NCI-H226 (cell line): ENCODE measurements around the gene BPIFB4.

Experiments
- DNase-seq: peaks from one replicate; pipeline ENCODE4 v3.0.0-alpha.2; 2015

Gene BPIFB4

GRCh38 chr20:33062105-33062824 is 17.2 kb upstream of the BPIFB4 start:
- DNase-seq: no peak

- DNase-seq: no peak
These were observed 16.7 kb upstream of the BPIFB4 start for GRCh38 chr20:33062825-33063149.

- no peak for DNase-seq
These were observed 16.2 kb upstream of the BPIFB4 start for GRCh38 chr20:33063271-33063670.

- no peak for DNase-seq
These were observed 14.7 kb upstream of the BPIFB4 start for GRCh38 chr20:33064572-33065287.

- DNase-seq: no peak
These were observed 13.7 kb upstream of the BPIFB4 start for GRCh38 chr20:33065785-33066184.

GRCh38 chr20:33067806-33068205 is 11.6 kb upstream of the BPIFB4 start:
- DNase-seq: no peak

GRCh38 chr20:33068251-33068939 is 11.0 kb upstream of the BPIFB4 start:
- no peak for DNase-seq

- DNase-seq: no peak
These were observed 9.8 kb upstream of the BPIFB4 start for GRCh38 chr20:33069673-33070072.

GRCh38 chr20:33070111-33071053 is 9.1 kb upstream of the BPIFB4 start:
- DNase-seq: no peak

- DNase-seq: no peak
These were observed 8.2 kb upstream of the BPIFB4 start for GRCh38 chr20:33071198-33071597.

GRCh38 chr20:33072362-33072761 is 7.1 kb upstream of the BPIFB4 start:
- no peak for DNase-seq

- DNase-seq: no peak
These were observed 6.6 kb upstream of the BPIFB4 start for GRCh38 chr20:33072813-33073212.

GRCh38 chr20:33074675-33075074 is 4.8 kb upstream of the BPIFB4 start:
- DNase-seq: no peak

- DNase-seq: no peak
These were observed 4.2 kb upstream of the BPIFB4 start for GRCh38 chr20:33075281-33075680.

GRCh38 chr20:33076662-33077372 is 2.6 kb upstream of the BPIFB4 start:
- DNase-seq: no peak

- no peak for DNase-seq
These were observed 2.1 kb downstream of the BPIFB4 start for GRCh38 chr20:33081411-33082154.

GRCh38 chr20:33082546-33082945 is 3.1 kb downstream of the BPIFB4 start:
- DNase-seq: no peak

GRCh38 chr20:33083544-33084340 is 4.3 kb downstream of the BPIFB4 start:
- no peak for DNase-seq

- DNase-seq: no peak
These were observed 5.3 kb downstream of the BPIFB4 start for GRCh38 chr20:33084722-33085121.

- DNase-seq: no peak
These were observed 6.7 kb downstream of the BPIFB4 start for GRCh38 chr20:33086052-33086722.
